HEK293 (cell line): Measurements from ENCODE around the gene BLM.

Source experiments
- CTCF ChIA-PET: fragments of 350-600 bp; formaldehyde crosslinking; extraction: SDS; loops from one replicate; lab custom pipeline; 2021; ENCODE audit warnings: antibody characterized with exemption; lab: Yijun Ruan, JAX
- POLR2A ChIA-PET: fragments of 300-600 bp; formaldehyde crosslinking; extraction: SDS; loops from one replicate; lab custom pipeline; 2020; ENCODE audit warnings: antibody characterized with exemption, inconsistent platforms; lab: Yijun Ruan, JAX
- H3K27ac ChIP-seq: fragments of 200-500 bp; sonication (Bioruptor generic); 2 replicates; pipeline ENCODE4 v1.5.1; 2014; ENCODE audit warnings: low read depth, low read length, control low read depth, inconsistent platforms; ENCODE audit errors: extremely low read depth
- H3K36me3 ChIP-seq, 2 experiments: fragments of 200-500 bp in 1 of 2; sonication (Bioruptor generic) in 1 of 2; 1 replicate in 1 of 2; 2 replicates in 1 of 2; pipeline ENCODE4 v1.5.1; 2014 to 2017; ENCODE audit warnings: inconsistent platforms in 2 of 2, low read length in 2 of 2; ENCODE audit not compliant: control insufficient read depth in 2 of 2, insufficient read depth in 1 of 2
- H3K4me1 ChIP-seq: fragments of 200-500 bp; sonication (Bioruptor generic); 2 replicates; pipeline ENCODE4 v1.5.1; 2014; ENCODE audit warnings: mild to moderate bottlenecking, low read length, inconsistent platforms; ENCODE audit not compliant: control insufficient read depth, insufficient read depth
- H3K4me3 ChIP-seq: 2 replicates; pipeline ENCODE4 v1.5.1; 2011; ENCODE audit warnings: low read depth, mild to moderate bottlenecking, control low read depth, low read length, moderate library complexity
- H3K9me3 ChIP-seq: fragments of 200-500 bp; sonication (Bioruptor generic); 2 replicates; pipeline ENCODE4 v1.5.1; 2014; ENCODE audit warnings: low read depth, low read length, inconsistent platforms; ENCODE audit not compliant: control insufficient read depth, insufficient read depth
- GLI2 ChIP-seq: fragments of 450-650 bp; formaldehyde crosslinking; IDR thresholded peaks from 2 replicates; pipeline ENCODE4; 2017; ENCODE audit warnings: missing biosample characterization, missing genetic modification characterization, low read depth, borderline replicate concordance
- GLIS1 ChIP-seq: fragments of 450-650 bp; formaldehyde crosslinking; IDR thresholded peaks from 2 replicates; pipeline ENCODE4 v1.5.1; 2016; ENCODE audit warnings: missing biosample characterization, missing genetic modification characterization
- GLIS2 ChIP-seq: fragments of 450-650 bp; formaldehyde crosslinking; IDR thresholded peaks from 2 replicates; pipeline ENCODE4 v1.5.1; 2016; ENCODE audit warnings: missing biosample characterization, missing genetic modification characterization
- KLF10 ChIP-seq: fragments of 450-650 bp; IDR thresholded peaks from 2 replicates; pipeline ENCODE4 v1.5.1; 2018; ENCODE audit warnings: missing biosample characterization, mild to moderate bottlenecking, missing genetic modification characterization
- YY1 ChIP-seq: fragments of 450-650 bp; formaldehyde crosslinking; IDR thresholded peaks from 2 replicates; pipeline ENCODE4 v1.5.1; 2018; ENCODE audit warnings: missing biosample characterization, missing genetic modification characterization
- ZFP3 ChIP-seq: fragments of 450-650 bp; formaldehyde crosslinking; IDR thresholded peaks from 2 replicates; pipeline ENCODE4 v1.5.1; 2016; ENCODE audit warnings: low read depth, missing biosample characterization, missing genetic modification characterization
- ZIC2 ChIP-seq: fragments of 450-650 bp; formaldehyde crosslinking; IDR thresholded peaks from 2 replicates; pipeline ENCODE4 v1.5.1; 2016; ENCODE audit warnings: missing biosample characterization, missing genetic modification characterization
- ZNF155 ChIP-seq: fragments of 450-650 bp; formaldehyde crosslinking; IDR thresholded peaks from 2 replicates; pipeline ENCODE4 v1.5.1; 2016; ENCODE audit warnings: missing biosample characterization, missing genetic modification characterization
- ZNF16 ChIP-seq: fragments of 450-650 bp; formaldehyde crosslinking; IDR thresholded peaks from 2 replicates; pipeline ENCODE4 v1.5.1; 2016; ENCODE audit warnings: low read depth, missing biosample characterization, missing genetic modification characterization
- ZNF202 ChIP-seq: fragments of 450-650 bp; formaldehyde crosslinking; IDR thresholded peaks from 2 replicates; pipeline ENCODE4 v1.5.1; 2016; ENCODE audit warnings: missing biosample characterization, missing genetic modification characterization, borderline replicate concordance
- ZNF223 ChIP-seq: fragments of 450-650 bp; formaldehyde crosslinking; IDR thresholded peaks from 2 replicates; pipeline ENCODE4 v1.5.1; 2016; ENCODE audit warnings: missing biosample characterization, missing genetic modification characterization
- ZNF248 ChIP-seq: fragments of 450-650 bp; formaldehyde crosslinking; IDR thresholded peaks from 2 replicates; pipeline ENCODE4 v1.5.1; 2017; ENCODE audit warnings: missing biosample characterization, missing genetic modification characterization
- ZNF426 ChIP-seq: fragments of 450-650 bp; formaldehyde crosslinking; IDR thresholded peaks from 2 replicates; pipeline ENCODE4 v1.5.1; 2017; ENCODE audit warnings: missing biosample characterization, missing genetic modification characterization, mild to moderate bottlenecking, inconsistent platforms, moderate library complexity
- ZNF624 ChIP-seq: fragments of 450-650 bp; formaldehyde crosslinking; IDR thresholded peaks from 2 replicates; pipeline ENCODE4 v1.5.1; 2017; ENCODE audit warnings: missing biosample characterization, missing genetic modification characterization
- ZNF658 ChIP-seq: fragments of 450-650 bp; formaldehyde crosslinking; IDR thresholded peaks from 2 replicates; pipeline ENCODE4; 2016; ENCODE audit warnings: missing biosample characterization, missing genetic modification characterization
- ZSCAN30 ChIP-seq: fragments of 450-650 bp; IDR thresholded peaks from 2 replicates; pipeline ENCODE4 v1.5.1; 2018; ENCODE audit warnings: missing biosample characterization, mild to moderate bottlenecking, missing genetic modification characterization, moderate library complexity
- TF ChIP-seq, protein P1 (sequence below): fragments of 450-650 bp; formaldehyde crosslinking; conservative IDR thresholded peaks from 2 replicates; pipeline ENCODE4 v1.5.1; 2016; ENCODE audit warnings: low read depth, missing biosample characterization, missing genetic modification characterization
- TF ChIP-seq, protein P2 (sequence below): fragments of 450-650 bp; formaldehyde crosslinking; IDR thresholded peaks from 2 replicates; pipeline ENCODE4 v1.5.1; 2016; ENCODE audit warnings: missing biosample characterization, missing genetic modification characterization
- TF ChIP-seq, protein P3 (sequence below): fragments of 450-650 bp; formaldehyde crosslinking; IDR thresholded peaks from 2 replicates; pipeline ENCODE4 v1.5.1; 2017; ENCODE audit warnings: missing biosample characterization, missing genetic modification characterization
- TF ChIP-seq, protein P4 (sequence below): fragments of 450-650 bp; formaldehyde crosslinking; conservative IDR thresholded peaks from 2 replicates; pipeline ENCODE4 v1.5.1; 2016; ENCODE audit warnings: low read depth, missing biosample characterization, missing genetic modification characterization

Gene BLM

DNA sequence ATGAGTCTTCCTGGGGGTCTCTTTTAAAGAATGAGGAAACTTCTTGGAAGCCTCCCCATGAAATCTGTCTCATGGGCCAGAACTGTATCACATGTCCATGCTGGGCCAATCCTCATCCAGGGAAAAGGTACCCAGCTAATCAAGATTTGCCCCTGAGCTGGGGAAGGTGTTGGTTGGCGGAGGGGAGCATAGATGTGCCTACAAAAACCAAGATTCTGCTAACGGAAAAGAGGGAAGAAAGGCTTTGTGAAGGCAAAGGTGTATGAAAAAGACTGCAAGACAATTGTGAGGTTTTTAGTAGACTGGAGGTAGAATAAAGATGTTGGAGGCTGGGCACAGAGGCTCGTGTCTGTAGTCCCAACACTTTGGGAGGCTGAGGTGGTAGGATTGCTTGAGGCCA, 18.5 kb upstream of the BLM start (continued):
- TF ChIP-seq ZNF248 (tag by site-specific recombination) (no peak), GLIS1 (tag by site-specific recombination) (no peak), GLI2 (tag by site-specific recombination) (no peak)

DNA sequence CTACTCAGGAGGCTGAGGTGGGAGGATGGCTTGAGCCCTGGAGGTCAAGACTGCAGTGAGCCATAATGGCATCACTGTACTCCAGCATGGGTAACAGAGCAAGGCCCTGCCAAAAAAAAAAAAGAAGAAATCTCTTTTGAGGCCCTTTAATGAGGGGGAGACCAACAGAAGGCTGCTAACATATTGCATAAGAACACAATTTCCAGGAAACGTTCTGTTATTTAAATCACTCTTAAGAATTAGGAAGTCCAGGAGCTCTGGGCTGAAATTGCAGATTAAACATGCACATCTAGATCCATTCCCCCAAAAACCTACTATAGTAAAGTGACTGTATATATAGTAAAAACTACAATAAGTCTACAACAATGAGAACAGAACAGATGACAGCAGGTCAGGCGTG, 16.1 kb upstream of the BLM start:
- Histone ChIP-seq H3K4me3 (no peak overlapping the region), H3K9me3 (no peaks in the 10 kb centered on the region)
- TF ChIP-seq, protein P1, sequence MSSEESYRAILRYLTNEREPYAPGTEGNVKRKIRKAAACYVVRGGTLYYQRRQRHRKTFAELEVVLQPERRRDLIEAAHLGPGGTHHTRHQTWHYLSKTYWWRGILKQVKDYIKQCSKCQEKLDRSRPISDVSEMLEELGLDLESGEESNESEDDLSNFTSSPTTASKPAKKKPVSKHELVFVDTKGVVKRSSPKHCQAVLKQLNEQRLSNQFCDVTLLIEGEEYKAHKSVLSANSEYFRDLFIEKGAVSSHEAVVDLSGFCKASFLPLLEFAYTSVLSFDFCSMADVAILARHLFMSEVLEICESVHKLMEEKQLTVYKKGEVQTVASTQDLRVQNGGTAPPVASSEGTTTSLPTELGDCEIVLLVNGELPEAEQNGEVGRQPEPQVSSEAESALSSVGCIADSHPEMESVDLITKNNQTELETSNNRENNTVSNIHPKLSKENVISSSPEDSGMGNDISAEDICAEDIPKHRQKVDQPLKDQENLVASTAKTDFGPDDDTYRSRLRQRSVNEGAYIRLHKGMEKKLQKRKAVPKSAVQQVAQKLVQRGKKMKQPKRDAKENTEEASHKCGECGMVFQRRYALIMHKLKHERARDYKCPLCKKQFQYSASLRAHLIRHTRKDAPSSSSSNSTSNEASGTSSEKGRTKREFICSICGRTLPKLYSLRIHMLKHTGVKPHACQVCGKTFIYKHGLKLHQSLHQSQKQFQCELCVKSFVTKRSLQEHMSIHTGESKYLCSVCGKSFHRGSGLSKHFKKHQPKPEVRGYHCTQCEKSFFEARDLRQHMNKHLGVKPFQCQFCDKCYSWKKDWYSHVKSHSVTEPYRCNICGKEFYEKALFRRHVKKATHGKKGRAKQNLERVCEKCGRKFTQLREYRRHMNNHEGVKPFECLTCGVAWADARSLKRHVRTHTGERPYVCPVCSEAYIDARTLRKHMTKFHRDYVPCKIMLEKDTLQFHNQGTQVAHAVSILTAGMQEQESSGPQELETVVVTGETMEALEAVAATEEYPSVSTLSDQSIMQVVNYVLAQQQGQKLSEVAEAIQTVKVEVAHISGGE (tag by site-specific recombination), result no peak
- no peak for TF ChIP-seq ZIC2 (tag by site-specific recombination)
- no peak for TF ChIP-seq ZNF223 (tag by site-specific recombination)
- no peak for TF ChIP-seq ZNF16 (tag by site-specific recombination)
- no peak for TF ChIP-seq ZNF426 (tag by site-specific recombination)
- TF ChIP-seq, protein P2, sequence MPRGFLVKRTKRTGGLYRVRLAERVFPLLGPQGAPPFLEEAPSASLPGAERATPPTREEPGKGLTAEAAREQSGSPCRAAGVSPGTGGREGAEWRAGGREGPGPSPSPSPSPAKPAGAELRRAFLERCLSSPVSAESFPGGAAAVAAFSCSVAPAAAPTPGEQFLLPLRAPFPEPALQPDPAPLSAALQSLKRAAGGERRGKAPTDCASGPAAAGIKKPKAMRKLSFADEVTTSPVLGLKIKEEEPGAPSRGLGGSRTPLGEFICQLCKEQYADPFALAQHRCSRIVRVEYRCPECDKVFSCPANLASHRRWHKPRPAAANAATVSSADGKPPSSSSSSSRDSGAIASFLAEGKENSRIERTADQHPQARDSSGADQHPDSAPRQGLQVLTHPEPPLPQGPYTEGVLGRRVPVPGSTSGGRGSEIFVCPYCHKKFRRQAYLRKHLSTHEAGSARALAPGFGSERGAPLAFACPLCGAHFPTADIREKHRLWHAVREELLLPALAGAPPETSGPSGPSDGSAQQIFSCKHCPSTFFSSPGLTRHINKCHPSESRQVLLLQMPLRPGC (tag by site-specific recombination), result no peak
- TF ChIP-seq ZFP3 (tag by site-specific recombination), result no peak
- TF ChIP-seq ZNF202 (tag by site-specific recombination), result no peak
- TF ChIP-seq ZSCAN30, result no peak
- TF ChIP-seq KLF10 (tag by site-specific recombination), result no peak
- no peak for TF ChIP-seq YY1 (tag by site-specific recombination)
- TF ChIP-seq GLIS2 (tag by site-specific recombination), result no peak
- TF ChIP-seq ZNF658 (tag by site-specific recombination), result no peak
- TF ChIP-seq ZNF155, result no peak
- no peak for TF ChIP-seq ZNF624
- TF ChIP-seq, all 188 proteins: peak for 0
- Histone ChIP-seq H3K4me1 (peaks cover 3% of the 10 kb centered on the region), H3K36me3 (no peaks in the 10 kb centered on the region; a peak in 1 of 3 replicates), H3K27ac (no peak overlapping the region)
- ChIA-PET POLR2A (no interaction called here), CTCF (interaction anchor here (0.6 to 1.3 kb wide), 5 partner anchors 26 to 381 kb away, joined by 3 to 4 read pairs (median 4); no protein-coding TSS in a partner anchor)

DNA sequence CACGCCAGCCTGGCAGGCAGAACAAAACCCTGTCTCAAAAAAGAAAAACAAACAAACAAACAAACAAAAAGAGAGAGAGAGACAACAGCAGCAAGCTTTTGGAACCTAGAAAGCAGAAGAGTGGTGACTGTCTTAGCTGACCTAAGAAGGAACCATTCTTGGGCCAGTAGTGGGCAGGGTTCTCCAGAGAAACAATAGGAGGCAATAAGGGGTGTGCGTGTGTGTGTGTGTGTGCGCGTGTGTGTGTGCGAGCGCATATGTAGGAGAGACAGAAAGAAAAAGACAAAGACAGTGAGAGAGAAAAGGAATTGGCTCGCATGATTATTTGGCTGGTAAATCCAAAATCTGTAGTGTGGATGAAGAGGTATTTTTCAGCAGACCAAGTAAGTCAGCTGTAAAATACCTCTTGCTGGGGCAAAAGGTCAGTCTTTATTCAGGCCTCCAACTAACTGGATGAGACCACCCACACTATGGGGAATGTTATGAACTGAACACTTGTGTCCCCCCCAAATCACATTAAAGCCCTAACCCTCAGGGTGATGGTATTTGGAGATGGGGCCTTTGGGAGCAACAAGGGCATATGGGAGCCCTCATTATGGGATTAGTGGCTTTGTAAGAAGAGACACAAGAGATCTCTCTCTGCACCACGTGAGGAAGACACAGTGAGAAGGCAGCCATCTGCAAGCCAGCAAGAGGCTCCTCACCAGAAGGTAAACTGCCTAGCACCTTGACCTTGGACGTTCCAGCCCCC, 15.1 kb upstream of the BLM start:
- H3K4me3 ChIP-seq, result no peak overlapping the region
- no peaks in the 10 kb centered on the region for H3K9me3 ChIP-seq
- no peak overlapping the region for H3K27ac ChIP-seq
- peaks cover 13% of the 10 kb centered on the region for H3K4me1 ChIP-seq
- ChIA-PET CTCF (interaction anchor here (0.5 to 0.8 kb wide), 4 partner anchors 11 to 201 kb away, joined by 3 read pairs; no protein-coding TSS in a partner anchor), POLR2A (interaction anchor here (0.8 kb wide), 1 partner anchor 15 kb away, joined by 3 read pairs; the partner anchor contains the start of gene BLM)
- H3K36me3 ChIP-seq, result no peaks in the 10 kb centered on the region; a peak in 1 of 3 replicates
- TF ChIP-seq, protein P3, sequence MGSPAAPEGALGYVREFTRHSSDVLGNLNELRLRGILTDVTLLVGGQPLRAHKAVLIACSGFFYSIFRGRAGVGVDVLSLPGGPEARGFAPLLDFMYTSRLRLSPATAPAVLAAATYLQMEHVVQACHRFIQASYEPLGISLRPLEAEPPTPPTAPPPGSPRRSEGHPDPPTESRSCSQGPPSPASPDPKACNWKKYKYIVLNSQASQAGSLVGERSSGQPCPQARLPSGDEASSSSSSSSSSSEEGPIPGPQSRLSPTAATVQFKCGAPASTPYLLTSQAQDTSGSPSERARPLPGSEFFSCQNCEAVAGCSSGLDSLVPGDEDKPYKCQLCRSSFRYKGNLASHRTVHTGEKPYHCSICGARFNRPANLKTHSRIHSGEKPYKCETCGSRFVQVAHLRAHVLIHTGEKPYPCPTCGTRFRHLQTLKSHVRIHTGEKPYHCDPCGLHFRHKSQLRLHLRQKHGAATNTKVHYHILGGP (tag by site-specific recombination), result peak; percentile 29; the same call in 1 of the 2 replicates
- TF ChIP-seq, protein P4, sequence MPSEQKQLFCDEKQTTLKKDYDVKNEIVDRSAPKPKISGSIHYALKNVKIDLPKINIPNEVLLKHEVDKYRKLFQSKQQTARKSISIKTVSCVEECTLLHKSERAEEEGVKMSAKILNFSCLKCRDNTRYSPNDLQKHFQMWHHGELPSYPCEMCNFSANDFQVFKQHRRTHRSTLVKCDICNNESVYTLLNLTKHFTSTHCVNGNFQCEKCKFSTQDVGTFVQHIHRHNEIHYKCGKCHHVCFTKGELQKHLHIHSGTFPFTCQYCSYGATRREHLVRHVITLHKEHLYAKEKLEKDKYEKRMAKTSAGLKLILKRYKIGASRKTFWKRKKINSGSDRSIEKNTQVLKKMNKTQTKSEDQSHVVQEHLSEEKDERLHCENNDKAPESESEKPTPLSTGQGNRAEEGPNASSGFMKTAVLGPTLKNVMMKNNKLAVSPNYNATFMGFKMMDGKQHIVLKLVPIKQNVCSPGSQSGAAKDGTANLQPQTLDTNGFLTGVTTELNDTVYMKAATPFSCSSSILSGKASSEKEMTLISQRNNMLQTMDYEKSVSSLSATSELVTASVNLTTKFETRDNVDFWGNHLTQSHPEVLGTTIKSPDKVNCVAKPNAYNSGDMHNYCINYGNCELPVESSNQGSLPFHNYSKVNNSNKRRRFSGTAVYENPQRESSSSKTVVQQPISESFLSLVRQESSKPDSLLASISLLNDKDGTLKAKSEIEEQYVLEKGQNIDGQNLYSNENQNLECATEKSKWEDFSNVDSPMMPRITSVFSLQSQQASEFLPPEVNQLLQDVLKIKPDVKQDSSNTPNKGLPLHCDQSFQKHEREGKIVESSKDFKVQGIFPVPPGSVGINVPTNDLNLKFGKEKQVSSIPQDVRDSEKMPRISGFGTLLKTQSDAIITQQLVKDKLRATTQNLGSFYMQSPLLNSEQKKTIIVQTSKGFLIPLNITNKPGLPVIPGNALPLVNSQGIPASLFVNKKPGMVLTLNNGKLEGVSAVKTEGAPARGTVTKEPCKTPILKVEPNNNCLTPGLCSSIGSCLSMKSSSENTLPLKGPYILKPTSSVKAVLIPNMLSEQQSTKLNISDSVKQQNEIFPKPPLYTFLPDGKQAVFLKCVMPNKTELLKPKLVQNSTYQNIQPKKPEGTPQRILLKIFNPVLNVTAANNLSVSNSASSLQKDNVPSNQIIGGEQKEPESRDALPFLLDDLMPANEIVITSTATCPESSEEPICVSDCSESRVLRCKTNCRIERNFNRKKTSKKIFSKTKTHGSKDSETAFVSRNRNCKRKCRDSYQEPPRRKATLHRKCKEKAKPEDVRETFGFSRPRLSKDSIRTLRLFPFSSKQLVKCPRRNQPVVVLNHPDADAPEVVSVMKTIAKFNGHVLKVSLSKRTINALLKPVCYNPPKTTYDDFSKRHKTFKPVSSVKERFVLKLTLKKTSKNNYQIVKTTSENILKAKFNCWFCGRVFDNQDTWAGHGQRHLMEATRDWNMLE (tag by site-specific recombination), result no peak
